Smooth muscle cell (in vitro differentiated cells): ENCODE data around the gene NAA80. TPM values are rescaled to one million over a fixed set of nuclear protein-coding genes. Genes with fewer than 3 reads are reported as not detected.

ENCODE experiments used
- DNase-seq: peaks from one replicate; lab custom pipeline; 2025; ENCODE audit not compliant: unreplicated experiment; lab: John Stamatoyannopoulos, UW
- H2AFZ ChIP-seq: fragments of 200-600 bp; sonication (generic); 2 replicates; pipeline ENCODE4 v1.6.0; 2016; ENCODE audit warnings: antibody characterized with exemption, low read depth, mild to moderate bottlenecking
- H3F3A ChIP-seq: fragments of 200-600 bp; sonication (generic); 2 replicates; pipeline ENCODE4 v1.6.0; 2017; ENCODE audit warnings: antibody characterized with exemption, low read depth
- H3K27ac ChIP-seq: fragments of 200-600 bp; sonication (generic); 2 replicates; pipeline ENCODE4 v1.5.1; 2016; ENCODE audit warnings: low read depth, mild to moderate bottlenecking
- H3K27me3 ChIP-seq: fragments of 200-600 bp; sonication (generic); 2 replicates; pipeline ENCODE4 v1.6.1; 2016; ENCODE audit warnings: low read depth, mild to moderate bottlenecking
- H3K36me3 ChIP-seq: fragments of 200-600 bp; sonication (generic); 2 replicates; pipeline ENCODE4 v1.5.1; 2016; ENCODE audit warnings: low read depth
- H3K4me1 ChIP-seq: fragments of 200-600 bp; sonication (generic); 2 replicates; pipeline ENCODE4 v1.5.1; 2016; ENCODE audit warnings: low read depth
- H3K4me2 ChIP-seq: fragments of 200-600 bp; sonication (generic); 2 replicates; pipeline ENCODE4 v1.6.0; 2016; ENCODE audit warnings: mild to moderate bottlenecking
- H3K4me3 ChIP-seq: fragments of 200-600 bp; sonication (generic); 2 replicates; pipeline ENCODE4 v1.5.1; 2016; ENCODE audit warnings: mild to moderate bottlenecking
- H3K79me2 ChIP-seq: fragments of 200-600 bp; sonication (generic); 2 replicates; pipeline ENCODE4 v1.6.0; 2016; ENCODE audit warnings: low read depth, mild to moderate bottlenecking
- H3K9ac ChIP-seq: fragments of 200-600 bp; sonication (generic); 2 replicates; pipeline ENCODE4 v1.6.0; 2016; ENCODE audit warnings: low read depth
- H3K9me3 ChIP-seq: fragments of 200-600 bp; sonication (generic); replicated peaks from 2 replicates; pipeline ENCODE4 v1.5.1; 2016; ENCODE audit warnings: low read depth
- H4K20me1 ChIP-seq: fragments of 200-600 bp; sonication (generic); 2 replicates; pipeline ENCODE4 v1.6.0; 2016; ENCODE audit warnings: low read depth
- WGBS: methylation state at CpG from one replicate; pipeline ENCODE4 v1.1.7; 2016; ENCODE audit warnings: low lambda C conversion rate; 5-methylcytosine and 5-hydroxymethylcytosine counted together
- polyA plus RNA-seq: library from polyadenylated mRNA; unstranded; fragments of >200 nt; fragmentation: Nextera tagmentation; extraction: Ambion mirVana; gene quantifications from 2 replicates; pipeline ENCODE4 v1.2.1, GENCODE V29; 2016
- total RNA-seq: library from RNA; depleted of rRNA; stranded (reverse); fragments of >200 nt; gene quantifications from 2 replicates; pipeline ENCODE4 v1.2.3, GENCODE V29; 2014
- TF ChIP-seq, protein P1 (sequence below): fragments of 200-600 bp; sonication (generic); IDR thresholded peaks from 2 replicates; pipeline ENCODE4 v1.5.1; 2017; ENCODE audit warnings: borderline replicate concordance, mild to moderate bottlenecking, antibody characterized with exemption; ENCODE audit not compliant: insufficient read depth, poor library complexity, severe bottlenecking

Gene NAA80
- total and polyA plus RNA-seq, 2 experiments from 2014 or later: 13.0 to 21.9 TPM

DNA sequence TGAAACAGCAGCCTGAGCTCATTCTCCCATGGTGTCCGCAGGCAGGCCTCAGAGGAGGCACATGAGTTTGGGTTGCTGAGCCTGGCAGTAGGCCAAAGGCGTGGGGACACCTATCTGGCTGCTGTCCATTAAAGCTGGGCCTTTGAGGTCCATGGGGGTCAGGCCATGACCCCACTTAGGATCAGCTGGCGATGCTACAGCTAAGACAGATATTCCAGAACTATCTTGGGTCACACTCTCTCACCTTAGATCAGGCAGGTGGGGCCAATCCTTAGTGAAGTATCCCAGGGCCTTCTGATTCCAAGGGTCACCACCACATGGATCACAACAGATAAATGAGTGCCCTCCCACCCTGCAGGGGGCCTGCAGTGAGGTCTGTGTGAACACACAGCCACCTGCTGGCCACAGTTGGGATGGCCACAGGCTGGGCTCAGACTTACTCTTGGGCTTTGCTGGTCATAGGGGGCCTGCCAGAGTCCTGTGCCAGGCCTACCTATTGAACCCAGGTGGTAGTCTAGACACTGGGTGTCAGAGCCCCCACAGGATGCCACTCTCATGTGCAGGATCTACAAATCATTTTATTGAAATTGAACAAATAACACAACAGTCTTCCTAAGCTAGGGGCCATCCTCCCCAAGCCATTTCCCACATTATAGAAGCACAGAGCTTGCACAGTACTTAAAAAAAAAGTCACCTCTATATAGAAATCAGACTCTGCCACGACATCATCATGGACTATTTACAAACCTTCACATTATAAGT, 25.3 kb upstream of the NAA80 start:
- H3K36me3 ChIP-seq: no peaks in the 10 kb centered on the region
- H3K27me3 ChIP-seq: no peaks in the 10 kb centered on the region
- no peak overlapping the region for H3K9ac ChIP-seq
- H3K79me2 ChIP-seq: peaks cover 27% of the 10 kb centered on the region
- no peaks in the 10 kb centered on the region for H3K9me3 ChIP-seq
- no peak overlapping the region for H3K4me3 ChIP-seq
- no peak overlapping the region for H3K4me2 ChIP-seq
- H4K20me1 ChIP-seq: no peaks in the 10 kb centered on the region
- DNase-seq: no peak
- peaks cover 12% of the 10 kb centered on the region for H3F3A ChIP-seq
- no peak overlapping the region for H2AFZ ChIP-seq
- TF ChIP-seq, protein P1, sequence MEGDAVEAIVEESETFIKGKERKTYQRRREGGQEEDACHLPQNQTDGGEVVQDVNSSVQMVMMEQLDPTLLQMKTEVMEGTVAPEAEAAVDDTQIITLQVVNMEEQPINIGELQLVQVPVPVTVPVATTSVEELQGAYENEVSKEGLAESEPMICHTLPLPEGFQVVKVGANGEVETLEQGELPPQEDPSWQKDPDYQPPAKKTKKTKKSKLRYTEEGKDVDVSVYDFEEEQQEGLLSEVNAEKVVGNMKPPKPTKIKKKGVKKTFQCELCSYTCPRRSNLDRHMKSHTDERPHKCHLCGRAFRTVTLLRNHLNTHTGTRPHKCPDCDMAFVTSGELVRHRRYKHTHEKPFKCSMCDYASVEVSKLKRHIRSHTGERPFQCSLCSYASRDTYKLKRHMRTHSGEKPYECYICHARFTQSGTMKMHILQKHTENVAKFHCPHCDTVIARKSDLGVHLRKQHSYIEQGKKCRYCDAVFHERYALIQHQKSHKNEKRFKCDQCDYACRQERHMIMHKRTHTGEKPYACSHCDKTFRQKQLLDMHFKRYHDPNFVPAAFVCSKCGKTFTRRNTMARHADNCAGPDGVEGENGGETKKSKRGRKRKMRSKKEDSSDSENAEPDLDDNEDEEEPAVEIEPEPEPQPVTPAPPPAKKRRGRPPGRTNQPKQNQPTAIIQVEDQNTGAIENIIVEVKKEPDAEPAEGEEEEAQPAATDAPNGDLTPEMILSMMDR: peak; percentile 81
- WGBS: 63% methylated on average over 4 of the region's 4 CpGs
- peaks cover 27% of the 10 kb centered on the region for H3K4me1 ChIP-seq
- no peak overlapping the region for H3K27ac ChIP-seq

DNA sequence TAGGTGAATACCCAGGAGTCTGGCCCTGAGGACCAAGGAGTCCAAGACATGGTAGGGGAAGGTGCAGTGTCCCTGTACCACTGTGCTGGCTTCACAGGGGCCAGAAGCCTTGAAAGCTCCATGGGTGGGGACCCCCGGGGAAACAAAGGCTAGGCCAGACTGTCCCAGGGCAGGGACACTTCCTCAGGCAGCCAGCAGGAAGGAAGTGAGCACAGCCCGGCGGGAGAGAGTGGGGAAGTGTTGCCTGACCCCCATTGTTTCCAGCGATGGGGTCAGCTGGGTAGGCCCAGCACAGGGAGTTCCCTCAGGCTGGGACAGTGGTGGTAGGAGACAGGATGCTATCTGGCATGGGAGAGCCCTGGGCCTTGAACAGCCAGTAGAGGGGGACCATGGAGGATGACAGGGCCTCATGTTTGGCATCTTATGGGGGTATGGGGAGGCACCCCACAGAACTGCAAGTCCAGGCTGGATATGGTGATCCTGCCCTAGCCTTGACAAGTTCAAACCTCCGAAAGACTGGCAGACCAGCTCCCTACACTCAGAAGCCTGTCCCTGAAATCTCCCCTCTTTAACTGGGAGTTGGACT, 24.5 kb upstream of the NAA80 start:
- peaks cover 11% of the 10 kb centered on the region for H3F3A ChIP-seq
- DNase-seq: no peak
- no peak overlapping the region for H3K4me3 ChIP-seq
- H3K27me3 ChIP-seq: no peaks in the 10 kb centered on the region
- no peaks in the 10 kb centered on the region for H4K20me1 ChIP-seq
- H3K9ac ChIP-seq: no peak overlapping the region
- H3K27ac ChIP-seq: no peak overlapping the region
- TF ChIP-seq, protein P1: no peak
- H3K79me2 ChIP-seq: peaks cover 35% of the 10 kb centered on the region
- H3K4me1 ChIP-seq: peaks cover 27% of the 10 kb centered on the region
- WGBS: 93% methylated on average over 5 of the region's 5 CpGs
- H3K36me3 ChIP-seq: no peaks in the 10 kb centered on the region
- no peak overlapping the region for H2AFZ ChIP-seq
- H3K9me3 ChIP-seq: no peaks in the 10 kb centered on the region
- H3K4me2 ChIP-seq: no peak overlapping the region

DNA sequence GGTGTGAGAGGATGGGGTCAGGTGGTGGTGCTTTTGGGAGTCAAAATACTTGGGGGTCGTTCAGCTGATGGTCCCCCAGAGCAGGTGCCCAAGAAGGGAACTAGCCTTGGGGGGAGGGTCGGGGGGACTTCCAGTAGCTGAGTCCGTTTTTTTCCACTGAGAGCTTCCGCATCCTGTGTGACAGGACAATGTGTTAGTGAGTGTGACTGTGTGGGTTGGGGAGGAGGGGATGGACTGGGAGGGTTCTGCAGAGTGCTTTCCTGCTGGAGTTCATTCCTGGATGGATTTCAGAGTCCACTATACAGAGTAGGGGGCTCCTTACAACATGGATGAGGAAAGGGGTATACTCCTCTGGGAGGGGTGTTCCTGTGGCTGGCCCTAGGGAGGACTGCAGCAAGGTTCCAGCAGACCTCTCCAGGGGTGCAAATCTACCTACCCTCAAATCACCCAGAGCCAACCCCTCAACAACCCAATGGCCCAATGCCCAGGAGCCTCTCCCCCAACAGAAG, 23.9 kb upstream of the NAA80 start:
- peaks cover 4% of the 10 kb centered on the region for H4K20me1 ChIP-seq
- H3K4me2 ChIP-seq: no peak overlapping the region
- no peaks in the 10 kb centered on the region for H3K27me3 ChIP-seq
- peaks cover 37% of the 10 kb centered on the region for H3K79me2 ChIP-seq
- H3K9ac ChIP-seq: no peak overlapping the region
- no peak overlapping the region for H2AFZ ChIP-seq
- WGBS: 42% methylated on average over 4 of the region's 4 CpGs
- peaks cover 6% of the 10 kb centered on the region for H3F3A ChIP-seq
- TF ChIP-seq, protein P1: no peak
- peaks cover 24% of the 10 kb centered on the region for H3K4me1 ChIP-seq
- H3K27ac ChIP-seq: no peak overlapping the region
- no peak for DNase-seq
- H3K36me3 ChIP-seq: no peaks in the 10 kb centered on the region
- H3K9me3 ChIP-seq: no peaks in the 10 kb centered on the region
- no peak overlapping the region for H3K4me3 ChIP-seq
